GM12878 (cell line): ENCODE data around the gene CACNA2D2.

Experiments used
- TF ChIP-seq, protein P1 (sequence below), 3 experiments: IDR thresholded peaks in 2 of 3; conservative IDR thresholded peaks in 1 of 3; 2 replicates each; pipeline ENCODE4 v1.5.1; 2011; ENCODE audit warnings: low read depth in 3 of 3, low read length in 3 of 3, mild to moderate bottlenecking in 3 of 3, control low read depth in 2 of 3, moderate library complexity in 2 of 3, inconsistent platforms in 1 of 3, mixed read lengths in 1 of 3; ENCODE audit not compliant: control insufficient read depth in 2 of 3, insufficient read depth in 1 of 3; ENCODE audit errors: extremely low read depth in 1 of 3
- TF ChIP-seq, protein P2 (sequence below): IDR thresholded peaks from 2 replicates; pipeline ENCODE4 v1.6.1; 2012; ENCODE audit warnings: mild to moderate bottlenecking, low read depth, low read length

DNA sequence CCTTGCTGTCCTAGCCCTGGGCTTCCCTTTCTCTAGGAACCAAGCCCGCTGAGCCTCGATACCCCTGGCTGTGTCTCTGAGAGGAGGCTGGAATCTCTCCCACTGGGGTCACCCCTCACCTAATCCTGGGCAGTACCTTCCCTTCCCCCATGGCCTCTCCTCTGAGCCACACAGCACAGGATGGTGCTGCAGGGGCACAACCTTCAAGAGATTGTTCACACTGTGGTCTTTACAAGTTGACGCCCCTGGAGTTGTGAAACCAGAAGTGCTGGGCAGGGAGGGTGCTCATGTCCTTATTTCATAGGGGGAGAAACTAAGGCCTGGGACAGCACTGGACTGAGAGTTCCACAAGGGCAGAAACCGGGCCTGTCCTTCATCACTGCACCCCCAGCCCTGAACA is 73.2 kb downstream of the CACNA2D2 start:
- TF ChIP-seq, protein P1, sequence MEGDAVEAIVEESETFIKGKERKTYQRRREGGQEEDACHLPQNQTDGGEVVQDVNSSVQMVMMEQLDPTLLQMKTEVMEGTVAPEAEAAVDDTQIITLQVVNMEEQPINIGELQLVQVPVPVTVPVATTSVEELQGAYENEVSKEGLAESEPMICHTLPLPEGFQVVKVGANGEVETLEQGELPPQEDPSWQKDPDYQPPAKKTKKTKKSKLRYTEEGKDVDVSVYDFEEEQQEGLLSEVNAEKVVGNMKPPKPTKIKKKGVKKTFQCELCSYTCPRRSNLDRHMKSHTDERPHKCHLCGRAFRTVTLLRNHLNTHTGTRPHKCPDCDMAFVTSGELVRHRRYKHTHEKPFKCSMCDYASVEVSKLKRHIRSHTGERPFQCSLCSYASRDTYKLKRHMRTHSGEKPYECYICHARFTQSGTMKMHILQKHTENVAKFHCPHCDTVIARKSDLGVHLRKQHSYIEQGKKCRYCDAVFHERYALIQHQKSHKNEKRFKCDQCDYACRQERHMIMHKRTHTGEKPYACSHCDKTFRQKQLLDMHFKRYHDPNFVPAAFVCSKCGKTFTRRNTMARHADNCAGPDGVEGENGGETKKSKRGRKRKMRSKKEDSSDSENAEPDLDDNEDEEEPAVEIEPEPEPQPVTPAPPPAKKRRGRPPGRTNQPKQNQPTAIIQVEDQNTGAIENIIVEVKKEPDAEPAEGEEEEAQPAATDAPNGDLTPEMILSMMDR (IDR thresholded peaks at IDR 0.05 in 2 of 3, conservative IDR thresholded peaks at IDR 0.05 in 1 of 3; ENCODE audit: control insufficient read depth in 2 of 3, extremely low read depth in 1 of 3, insufficient read depth in 1 of 3, low read depth in 3 of 3, low read length in 3 of 3) = no peak
- TF ChIP-seq, protein P2, sequence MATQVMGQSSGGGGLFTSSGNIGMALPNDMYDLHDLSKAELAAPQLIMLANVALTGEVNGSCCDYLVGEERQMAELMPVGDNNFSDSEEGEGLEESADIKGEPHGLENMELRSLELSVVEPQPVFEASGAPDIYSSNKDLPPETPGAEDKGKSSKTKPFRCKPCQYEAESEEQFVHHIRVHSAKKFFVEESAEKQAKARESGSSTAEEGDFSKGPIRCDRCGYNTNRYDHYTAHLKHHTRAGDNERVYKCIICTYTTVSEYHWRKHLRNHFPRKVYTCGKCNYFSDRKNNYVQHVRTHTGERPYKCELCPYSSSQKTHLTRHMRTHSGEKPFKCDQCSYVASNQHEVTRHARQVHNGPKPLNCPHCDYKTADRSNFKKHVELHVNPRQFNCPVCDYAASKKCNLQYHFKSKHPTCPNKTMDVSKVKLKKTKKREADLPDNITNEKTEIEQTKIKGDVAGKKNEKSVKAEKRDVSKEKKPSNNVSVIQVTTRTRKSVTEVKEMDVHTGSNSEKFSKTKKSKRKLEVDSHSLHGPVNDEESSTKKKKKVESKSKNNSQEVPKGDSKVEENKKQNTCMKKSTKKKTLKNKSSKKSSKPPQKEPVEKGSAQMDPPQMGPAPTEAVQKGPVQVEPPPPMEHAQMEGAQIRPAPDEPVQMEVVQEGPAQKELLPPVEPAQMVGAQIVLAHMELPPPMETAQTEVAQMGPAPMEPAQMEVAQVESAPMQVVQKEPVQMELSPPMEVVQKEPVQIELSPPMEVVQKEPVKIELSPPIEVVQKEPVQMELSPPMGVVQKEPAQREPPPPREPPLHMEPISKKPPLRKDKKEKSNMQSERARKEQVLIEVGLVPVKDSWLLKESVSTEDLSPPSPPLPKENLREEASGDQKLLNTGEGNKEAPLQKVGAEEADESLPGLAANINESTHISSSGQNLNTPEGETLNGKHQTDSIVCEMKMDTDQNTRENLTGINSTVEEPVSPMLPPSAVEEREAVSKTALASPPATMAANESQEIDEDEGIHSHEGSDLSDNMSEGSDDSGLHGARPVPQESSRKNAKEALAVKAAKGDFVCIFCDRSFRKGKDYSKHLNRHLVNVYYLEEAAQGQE = no peak
